Left lung (tissue), 10 donors: Measurements from ENCODE around the gene DOCK3. TPM values are rescaled to one million over a fixed set of nuclear protein-coding genes. Genes with fewer than 3 reads are reported as not detected.

Source experiments
- ATAC-seq: fragments of 200-7000 bp; cut with Tn5 transposase; one replicate; pipeline ENCODE4 v1.9.1; 2020; ENCODE audit warnings: moderate library complexity
- DNase-seq, 4 donors: peaks; one replicate each; pipeline ENCODE4 v3.0.0-alpha.2; 2013 to 2020
- H3K27ac ChIP-seq, 2 donors: fragments of 200-600 bp; sonication (generic) in 1 of 2; one replicate each; pipeline versions ENCODE4 v1.5.0 to v1.8.0; 2020 to 2021
- H3K27me3 ChIP-seq, 2 donors: fragments of 200-600 bp; sonication (generic) in 1 of 2; one replicate each; pipeline versions ENCODE4 v1.5.0 to v1.8.0; 2020 to 2021
- H3K36me3 ChIP-seq, 2 donors: fragments of 200-600 bp; sonication (generic) in 1 of 2; one replicate each; pipeline versions ENCODE4 v1.5.0 to v1.8.0; 2020 to 2021
- H3K4me1 ChIP-seq, 2 donors: fragments of 200-600 bp; one replicate each; pipeline ENCODE4 v1.8.0; 2021
- H3K4me3 ChIP-seq, 2 donors: fragments of 200-600 bp; sonication (generic) in 1 of 2; one replicate each; pipeline versions ENCODE4 v1.5.0 to v1.8.0; 2020 to 2021; ENCODE audit warnings: mild to moderate bottlenecking in 1 of 2
- H3K9me3 ChIP-seq, 2 donors: fragments of 200-600 bp; sonication (generic) in 1 of 2; one replicate each; pipeline versions ENCODE4 v1.5.0 to v1.8.0; 2020 to 2021
- intact Hi-C, 2 donors: fragments of 100-400 bp; cut with DNase I; formaldehyde crosslinking; loops; one replicate each; pipeline versions ENCODE4 v1.11.2 to v1.14.2; 2022
- microRNA-seq, 2 donors: library from miRNA; unstranded; fragments of <30 nt; microRNA quantifications; one replicate each; pipeline ENCODE4, GENCODE V29; 2019
- polyA plus RNA-seq, 6 donors: library from polyadenylated mRNA; unstranded; fragments of 120-200 nt; gene quantifications; one replicate each; pipeline ENCODE4 v1.2.1, GENCODE V29; 2013; ENCODE audit not compliant: insufficient read length in 6 of 6
- total RNA-seq, 2 donors: library from RNA; stranded (reverse); fragmentation: NEBNext Ultra II Directional; extraction: Animal tissue kit (Norgen Biotek cat#: 25700); gene quantifications; one replicate each; pipeline ENCODE4 v1.2.1, GENCODE V29; 2021
- TF ChIP-seq, protein P1 (sequence below), 2 donors: fragments of 200-600 bp; sonication (generic) in 1 of 2; IDR thresholded peaks; one replicate each; pipeline versions ENCODE4 v1.5.0 to v1.8.0; 2021; ENCODE audit warnings: antibody characterized with exemption in 2 of 2
- donor health status: DM: no; HTN: yes; CAD: no.
- donor health status: DM: no; HTN: no; CAD: no.

The DOCK3 gene
- total and polyA plus RNA-seq, 8 donors = 0.34 to 2.2 (median 1.8) TPM

DNA sequence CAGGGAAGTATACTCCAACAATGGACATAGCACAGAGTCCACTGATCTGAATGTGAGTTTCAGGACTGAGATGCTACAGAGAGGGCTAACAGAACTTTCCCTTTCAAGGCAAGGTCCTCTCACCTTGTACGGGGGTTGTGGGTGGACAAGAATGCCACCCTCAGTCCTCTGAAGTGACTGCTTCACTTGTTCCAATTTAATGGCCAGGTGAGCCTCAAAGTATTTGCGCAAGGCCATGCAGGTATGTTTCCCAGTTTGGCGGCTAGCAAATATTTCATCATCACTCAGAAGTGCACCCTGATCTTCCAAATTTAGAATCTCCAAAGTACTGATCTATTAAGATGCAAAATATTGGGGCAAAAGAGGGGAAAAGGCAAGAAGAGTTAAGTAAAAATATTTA, 754.4 kb downstream of the DOCK3 start:
- peaks cover 2 to 96% of the 10 kb centered on the region in 2 donors for H3K36me3 ChIP-seq
- DNase-seq = no peak

More for the DNA sequence above, 754.4 kb downstream of the DOCK3 start:
- ATAC-seq = peak; percentile 81
- Histone ChIP-seq H3K4me1 (no peaks in the 10 kb centered on the region), H3K9me3 (no peaks in the 10 kb centered on the region), H3K4me3 (no peak overlapping the region), H3K27ac (no peak overlapping the region), H3K27me3 (no peaks in the 10 kb centered on the region)
- TF ChIP-seq, protein P1, sequence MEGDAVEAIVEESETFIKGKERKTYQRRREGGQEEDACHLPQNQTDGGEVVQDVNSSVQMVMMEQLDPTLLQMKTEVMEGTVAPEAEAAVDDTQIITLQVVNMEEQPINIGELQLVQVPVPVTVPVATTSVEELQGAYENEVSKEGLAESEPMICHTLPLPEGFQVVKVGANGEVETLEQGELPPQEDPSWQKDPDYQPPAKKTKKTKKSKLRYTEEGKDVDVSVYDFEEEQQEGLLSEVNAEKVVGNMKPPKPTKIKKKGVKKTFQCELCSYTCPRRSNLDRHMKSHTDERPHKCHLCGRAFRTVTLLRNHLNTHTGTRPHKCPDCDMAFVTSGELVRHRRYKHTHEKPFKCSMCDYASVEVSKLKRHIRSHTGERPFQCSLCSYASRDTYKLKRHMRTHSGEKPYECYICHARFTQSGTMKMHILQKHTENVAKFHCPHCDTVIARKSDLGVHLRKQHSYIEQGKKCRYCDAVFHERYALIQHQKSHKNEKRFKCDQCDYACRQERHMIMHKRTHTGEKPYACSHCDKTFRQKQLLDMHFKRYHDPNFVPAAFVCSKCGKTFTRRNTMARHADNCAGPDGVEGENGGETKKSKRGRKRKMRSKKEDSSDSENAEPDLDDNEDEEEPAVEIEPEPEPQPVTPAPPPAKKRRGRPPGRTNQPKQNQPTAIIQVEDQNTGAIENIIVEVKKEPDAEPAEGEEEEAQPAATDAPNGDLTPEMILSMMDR (IDR thresholded peaks at IDR 0.05) = no peak
- intact Hi-C loops = no loop called here

Small RNAs within 50 kb of the gene (microRNA-seq; reads per million reads assigned to microRNA genes)
- gene MIR4787 = 3.0 to 5.7 reads per million in 2 donors

Other genes starting within 250 kb of the DOCK3 start
- gene CACNA2D2, start 171.3 kb upstream of the DOCK3 start, total RNA-seq = 10 to 100 TPM; 51.4 to 86.6 TPM
- 10 to 100 TPM; 15.4 to 37.5 (median 27.2) TPM for gene CACNA2D2, start 171.3 kb upstream of the DOCK3 start, polyA plus RNA-seq
- 1 to 10 TPM; 6.2 to 6.6 TPM for gene C3orf18, start 107.2 kb upstream of the DOCK3 start, total RNA-seq
- gene C3orf18, start 107.2 kb upstream of the DOCK3 start, polyA plus RNA-seq = 10 to 100 TPM; 19.1 to 24.5 (median 21.8) TPM
- 10 to 100 TPM; 24.0 to 27.6 TPM for gene HEMK1, start 105.4 kb upstream of the DOCK3 start, total RNA-seq
- gene HEMK1, start 105.4 kb upstream of the DOCK3 start, polyA plus RNA-seq = 10 to 100 TPM; 23.5 to 26.3 (median 25.0) TPM
- gene CISH, start 63.2 kb upstream of the DOCK3 start, total RNA-seq = 10 to 100 TPM; 42.5 to 55.2 TPM
- 10 to 100 TPM; 20.2 to 29.3 (median 25.0) TPM for gene CISH, start 63.2 kb upstream of the DOCK3 start, polyA plus RNA-seq
- 100 to 1,000 TPM in 1 of 2 donors, 10 to 100 TPM in 1; 98.6 to 118 TPM for gene MAPKAPK3, start 57.8 kb upstream of the DOCK3 start, total RNA-seq
- 10 to 100 TPM; 34.1 to 39.6 (median 35.9) TPM for gene MAPKAPK3, start 57.8 kb upstream of the DOCK3 start, polyA plus RNA-seq